Stimulated activated CD8-positive, alpha-beta memory T cell treated with anti-CD3 and anti-CD28 coated beads, Interleukin-7, amount 100 ng/mL, for 4 hours (primary cell): Measurements from ENCODE around the gene SLC27A4.
A peak's percentile ranks its signal among the peaks of the same experiment; 100 is the strongest.

Experiments
- DNase-seq, 2 donors: peaks; one replicate each; pipeline ENCODE4 v3.0.0-alpha.2; 2020; ENCODE audit warnings: low read depth in 2 of 2

Gene SLC27A4

DNA sequence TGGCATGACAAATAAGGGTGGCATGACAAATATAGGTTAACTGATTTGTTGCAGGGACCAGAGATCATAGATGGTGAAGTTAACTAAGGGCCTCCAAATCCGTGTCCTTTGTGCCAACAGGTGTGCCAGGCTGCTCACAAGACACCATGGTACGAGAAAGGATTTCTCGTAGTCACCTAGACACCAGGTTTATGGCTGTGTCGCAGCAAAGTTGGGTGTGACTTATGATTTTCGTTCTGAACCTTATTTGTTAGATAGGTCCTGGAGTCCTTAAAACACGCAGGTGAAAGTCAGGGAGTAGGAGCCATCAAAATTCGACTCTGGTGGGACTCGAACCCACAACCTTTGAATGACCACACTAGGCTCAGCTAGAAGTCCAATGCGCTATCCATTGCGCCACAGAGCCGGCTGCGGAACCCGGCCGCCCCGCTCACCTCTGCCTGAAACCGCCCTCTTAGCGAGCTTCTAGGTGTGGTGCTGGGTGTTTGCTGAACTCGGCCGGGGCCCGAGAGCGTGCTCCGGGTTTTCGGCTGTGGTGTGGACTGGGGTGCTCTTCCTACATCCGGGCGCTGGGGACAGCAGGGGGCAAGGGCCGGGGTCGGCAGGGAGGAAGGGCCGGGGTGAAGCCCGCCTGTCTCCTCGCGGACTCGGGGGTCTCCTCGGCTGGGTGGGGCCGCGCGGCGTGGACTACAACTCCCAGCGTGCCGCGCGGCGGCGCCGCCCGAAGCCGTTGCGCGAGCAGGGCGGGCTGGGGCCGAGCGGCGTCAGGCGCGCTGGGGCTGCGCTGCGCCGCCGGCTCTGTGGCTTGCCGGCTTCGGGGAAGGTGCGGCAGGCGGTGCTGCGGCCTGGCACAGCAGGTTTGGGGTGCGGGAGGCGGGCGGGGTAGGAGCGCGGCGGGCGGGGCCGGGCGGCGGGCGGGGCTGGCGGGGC is at the start of gene SLC27A4:
Gene SLC27A4, plus strand, starts transcription at position 767 of the 930 bp plus-strand sequence. CDS start 2,606 bp downstream, outside the sequence.
- peak; percentile 48 to 77 for DNase-seq

DNA sequence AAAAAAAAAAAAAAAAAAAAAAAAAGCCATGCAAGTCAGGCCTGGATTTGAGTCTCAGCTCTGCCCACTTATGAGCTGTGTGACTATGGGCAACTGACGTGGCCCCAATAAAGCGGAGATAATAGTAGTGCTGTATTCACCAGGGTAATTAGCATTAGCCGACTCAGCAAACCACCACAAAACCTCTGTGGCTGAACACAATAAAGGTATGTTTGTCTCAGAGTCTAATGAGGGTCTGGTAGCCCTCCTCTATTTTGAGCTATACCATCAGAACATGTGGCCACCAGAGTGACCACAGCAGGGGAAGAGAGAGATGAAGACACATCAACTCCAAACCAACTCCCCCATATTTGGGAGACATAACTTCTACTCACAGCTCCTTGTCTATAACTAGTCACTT is 48.3 kb upstream of the SLC27A4 start:
- DNase-seq = no peak

DNA sequence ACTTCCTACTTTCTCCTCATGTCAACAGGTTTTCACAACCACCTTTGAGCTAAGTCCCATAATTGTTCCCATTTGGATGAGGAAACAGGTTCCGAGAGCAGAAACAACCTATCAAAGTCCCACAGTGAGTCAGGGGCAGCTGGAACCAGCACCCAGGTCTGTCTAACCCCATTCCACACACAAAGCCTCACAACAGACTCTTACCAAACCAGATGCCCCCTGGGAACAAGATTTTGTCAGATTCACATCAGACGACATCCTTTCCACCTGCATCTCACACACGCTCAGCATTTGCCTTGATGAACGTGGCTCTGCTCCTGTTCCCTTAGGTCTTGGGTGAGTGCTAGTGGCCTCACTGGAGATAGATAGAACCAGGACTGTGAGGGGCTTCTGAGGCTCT is 47.2 kb upstream of the SLC27A4 start:
- DNase-seq = no peak

DNA sequence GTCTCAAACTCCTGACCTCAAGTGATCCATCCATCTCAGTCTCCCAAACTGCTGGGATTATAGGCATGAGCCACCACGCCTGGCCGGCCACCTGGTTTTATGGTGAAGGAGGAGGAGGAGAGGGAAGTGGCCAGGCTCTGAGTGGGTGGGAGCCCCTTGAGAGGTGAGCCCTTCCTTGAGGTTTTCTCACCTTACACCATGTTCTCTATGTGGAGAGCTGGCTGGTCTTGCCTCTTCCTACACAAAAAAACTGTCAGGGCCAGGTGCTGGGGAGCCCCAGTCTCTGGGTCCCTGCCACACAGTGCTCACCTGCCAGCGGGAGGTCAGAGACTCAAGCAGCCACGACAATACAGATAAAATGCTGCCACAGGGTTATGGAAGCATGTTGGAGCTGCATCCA is 46.2 kb upstream of the SLC27A4 start:
- DNase-seq = no peak

DNA sequence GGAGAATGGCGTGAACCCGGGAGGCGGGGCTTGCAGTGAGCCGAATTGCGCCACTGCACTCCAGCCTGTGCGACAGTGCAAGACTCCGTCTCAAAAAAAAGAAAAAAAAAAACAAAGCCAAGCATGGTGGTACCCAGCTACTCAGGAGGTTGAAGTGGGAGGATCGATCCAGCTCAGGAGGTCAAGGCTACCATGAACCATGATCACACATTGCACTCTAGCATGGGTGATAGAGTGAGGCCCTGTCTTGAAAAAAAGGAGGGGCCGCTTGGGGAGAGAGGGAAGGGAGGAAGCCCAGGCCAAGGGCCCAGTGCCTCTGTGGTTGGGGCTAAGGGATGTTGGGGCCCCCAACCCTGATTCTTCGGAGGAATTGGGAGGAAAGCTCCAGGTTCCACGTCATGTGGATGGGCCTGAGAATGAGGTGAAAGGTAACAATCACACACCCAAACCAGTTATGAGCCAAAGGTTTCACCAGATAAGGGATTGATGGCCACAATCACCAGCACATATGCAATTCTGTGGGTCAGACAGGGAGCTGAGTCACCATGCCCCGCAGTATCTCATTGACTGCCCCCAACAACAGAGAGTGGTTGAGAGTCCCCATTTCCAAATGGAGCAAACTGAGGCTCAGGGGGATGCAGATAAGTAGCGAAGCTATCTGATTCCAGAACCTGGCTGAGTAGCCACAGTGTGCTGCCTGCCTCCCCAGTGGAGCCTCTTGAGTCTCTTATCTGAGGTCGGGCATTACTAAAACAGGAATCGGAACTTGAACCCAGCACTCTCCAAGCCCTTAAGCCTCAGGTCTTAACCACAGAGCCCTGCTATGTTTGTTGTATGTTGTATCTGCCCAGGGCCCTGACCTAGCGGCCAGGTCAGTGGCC is 43.7 kb upstream of the SLC27A4 start:
- DNase-seq = no peak

DNA sequence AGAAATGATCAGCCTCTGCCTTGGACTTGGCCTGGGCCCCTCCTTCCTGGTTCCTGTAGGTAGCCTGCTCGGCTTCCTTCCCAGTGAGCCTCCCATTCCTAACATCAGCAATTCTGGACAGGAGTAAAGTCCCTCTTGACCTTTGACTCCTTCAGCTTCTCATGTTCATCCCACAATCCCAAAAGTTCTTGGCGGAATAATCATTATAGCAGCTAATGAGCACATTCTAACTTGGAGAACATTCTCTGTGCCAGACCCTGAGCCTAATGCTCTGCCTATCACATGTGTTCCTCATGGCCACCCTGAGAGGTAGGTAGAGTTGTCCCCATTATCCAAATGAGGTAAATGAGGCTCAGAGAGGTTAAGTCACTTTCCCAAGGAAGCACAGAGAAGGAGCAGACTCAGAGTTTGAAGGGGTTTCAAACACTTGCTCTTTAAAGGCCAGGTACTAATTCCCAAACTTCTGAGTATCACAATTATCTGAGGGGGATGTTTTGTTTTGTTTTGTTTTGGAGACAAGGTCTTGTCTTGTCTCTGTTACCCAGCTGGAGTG is 43.0 kb upstream of the SLC27A4 start:
- no peak for DNase-seq

DNA sequence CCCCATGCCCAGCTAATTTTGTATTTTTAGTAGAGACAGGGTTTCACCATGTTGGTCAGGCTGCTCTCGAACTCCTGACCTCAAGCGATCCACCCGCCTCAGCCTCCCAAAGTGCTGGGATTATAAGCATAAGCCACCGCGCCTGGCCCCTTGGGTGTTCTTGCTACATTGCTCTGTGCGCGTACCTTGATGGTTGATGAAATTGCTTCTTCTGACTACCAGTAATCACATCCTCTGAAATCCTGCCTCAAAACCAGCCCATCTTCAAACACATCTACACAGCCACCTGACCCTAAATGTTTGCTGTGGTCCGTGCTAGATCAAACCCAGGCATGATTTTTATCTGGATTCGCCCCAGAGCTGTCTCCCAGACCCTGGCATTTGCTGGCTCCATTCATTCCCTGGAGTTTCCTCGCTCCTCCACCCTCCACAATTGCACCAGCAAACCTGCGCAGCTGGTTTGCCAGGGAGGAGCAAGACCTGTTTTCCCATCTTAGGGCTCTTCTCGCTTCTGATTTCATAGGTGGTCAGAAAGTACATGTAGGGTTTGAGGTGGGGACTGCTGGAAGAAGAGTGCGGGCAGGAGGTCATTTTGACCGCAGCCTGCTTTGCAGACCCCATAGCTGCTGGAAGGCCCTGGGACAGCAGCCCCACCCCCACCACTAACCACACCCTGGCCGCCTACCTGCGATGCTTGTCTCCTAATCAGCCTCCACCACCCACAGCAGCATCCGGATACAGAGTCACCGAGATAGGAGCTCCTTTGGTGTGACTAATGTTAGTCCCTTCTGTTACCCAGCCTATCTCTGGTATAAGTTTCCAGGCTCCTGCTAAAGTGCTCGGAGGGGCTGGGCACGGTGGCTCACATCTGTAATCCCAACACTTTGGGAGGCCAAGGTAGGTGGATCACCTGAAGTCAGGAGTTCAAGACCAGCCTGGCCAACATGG is 41.5 kb upstream of the SLC27A4 start:
- DNase-seq = no peak

DNA sequence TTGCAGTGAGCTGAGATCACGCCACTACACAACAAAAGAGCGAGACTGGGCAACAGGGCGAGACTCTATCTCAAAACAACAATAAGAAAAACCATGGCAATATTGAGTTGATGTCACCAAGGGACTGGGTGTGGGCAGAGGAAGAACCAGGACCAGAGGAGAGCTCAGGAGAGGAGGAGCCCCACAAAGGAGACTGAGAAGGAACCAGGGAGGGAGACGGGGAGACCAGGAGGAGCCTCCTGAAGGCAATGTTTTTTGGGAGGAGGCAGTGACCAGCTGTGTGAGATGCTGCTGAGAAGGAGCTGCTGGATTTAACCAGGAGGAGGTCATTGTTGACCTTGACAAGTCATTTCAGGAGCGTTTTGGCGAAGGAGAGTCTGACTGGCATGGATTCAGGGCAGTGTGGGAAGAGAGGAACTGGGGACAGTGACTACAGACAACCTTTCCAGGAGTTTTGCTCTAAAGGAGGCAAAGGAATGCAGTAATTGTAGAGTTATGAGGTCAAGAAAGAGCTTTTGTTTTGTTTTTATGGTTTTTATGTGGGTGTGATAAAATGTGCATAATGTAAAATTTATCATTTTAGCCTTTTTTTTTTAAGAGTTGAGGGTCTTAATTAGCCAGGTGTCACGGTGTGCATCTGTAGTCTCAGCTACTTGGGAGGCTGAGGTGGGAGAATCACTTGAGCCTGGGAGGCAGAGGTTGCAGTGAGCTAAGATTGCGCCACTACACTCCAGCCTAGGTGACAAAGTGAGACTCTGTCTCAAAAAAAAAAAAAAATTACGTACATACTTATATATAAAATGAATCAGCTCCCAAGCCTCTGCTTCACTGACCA is 36.0 kb upstream of the SLC27A4 start:
- DNase-seq = no peak

DNA sequence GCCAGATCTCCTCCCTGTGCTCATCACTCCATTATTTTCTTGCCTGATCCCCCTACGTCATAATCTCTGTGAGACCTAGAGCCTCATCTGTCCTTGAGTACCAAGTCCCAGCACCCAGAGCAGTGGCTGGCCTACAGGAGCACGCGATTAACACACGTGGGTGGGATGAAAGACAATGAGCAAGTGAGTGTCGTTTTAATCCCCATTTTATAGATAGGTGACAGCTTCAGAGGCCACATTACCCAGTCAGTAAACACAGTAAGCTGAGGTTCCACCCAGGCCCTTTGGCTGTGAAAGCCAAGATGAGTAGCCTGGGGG is 35.4 kb upstream of the SLC27A4 start:
- DNase-seq = no peak

DNA sequence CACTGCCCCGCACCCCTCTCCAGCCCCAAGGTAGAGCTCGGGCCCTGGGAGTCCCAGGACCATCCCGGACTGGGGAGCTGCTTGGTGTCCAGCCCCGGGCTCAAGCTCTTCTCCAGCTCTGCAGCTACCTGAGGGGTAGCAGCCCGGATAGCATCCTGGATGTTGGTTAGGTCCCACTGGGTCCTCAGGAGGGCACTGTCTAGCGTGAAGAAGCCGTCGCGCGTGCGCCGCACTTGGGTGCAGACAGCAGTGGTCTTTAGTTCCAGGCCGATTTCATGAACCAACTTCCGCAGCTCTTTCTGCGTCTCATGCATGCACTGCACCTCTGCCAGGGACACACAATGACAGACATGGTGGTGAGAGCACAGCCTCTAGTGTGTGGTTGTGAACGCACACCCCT is 30.8 kb upstream of the SLC27A4 start:
- no peak for DNase-seq

DNA sequence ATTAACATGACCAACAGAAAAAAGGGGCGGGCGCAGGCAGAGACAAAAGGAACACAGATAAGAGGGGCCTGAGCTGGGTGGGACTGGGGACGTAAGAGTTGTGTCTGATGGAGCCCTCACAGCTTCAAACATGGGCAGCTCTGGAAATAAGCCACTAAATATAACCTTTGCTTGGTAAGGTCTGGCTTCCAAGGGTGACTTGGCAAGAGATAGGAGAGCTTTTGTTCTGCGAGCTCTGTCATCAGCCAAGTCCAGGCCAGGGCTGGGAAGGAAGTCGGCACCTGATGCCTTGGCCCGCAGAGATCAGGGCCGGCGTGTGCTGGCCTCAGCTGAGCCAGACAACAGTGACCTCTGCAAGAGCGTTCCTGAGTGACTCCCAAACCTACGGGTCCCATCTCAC is 29.9 kb upstream of the SLC27A4 start:
- no peak for DNase-seq

DNA sequence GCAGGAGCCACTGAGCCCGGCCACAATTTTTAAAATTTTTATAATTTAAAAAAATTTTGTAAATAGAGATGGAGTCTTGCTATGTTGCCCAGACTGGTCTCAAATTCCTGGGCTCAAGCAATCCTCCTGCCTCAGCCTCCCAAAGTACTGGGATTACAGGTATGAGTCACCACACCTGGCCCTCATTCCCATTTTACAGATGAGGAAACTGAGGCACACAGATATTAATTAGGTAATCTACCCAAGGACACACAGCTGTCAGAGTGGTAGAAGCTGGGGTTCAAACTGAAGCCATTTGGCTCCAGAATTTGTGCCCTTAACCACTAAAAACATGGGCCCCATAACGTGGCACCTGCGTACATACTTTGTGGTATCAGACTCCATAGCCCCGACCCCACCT is 25.6 kb upstream of the SLC27A4 start:
- no peak for DNase-seq

DNA sequence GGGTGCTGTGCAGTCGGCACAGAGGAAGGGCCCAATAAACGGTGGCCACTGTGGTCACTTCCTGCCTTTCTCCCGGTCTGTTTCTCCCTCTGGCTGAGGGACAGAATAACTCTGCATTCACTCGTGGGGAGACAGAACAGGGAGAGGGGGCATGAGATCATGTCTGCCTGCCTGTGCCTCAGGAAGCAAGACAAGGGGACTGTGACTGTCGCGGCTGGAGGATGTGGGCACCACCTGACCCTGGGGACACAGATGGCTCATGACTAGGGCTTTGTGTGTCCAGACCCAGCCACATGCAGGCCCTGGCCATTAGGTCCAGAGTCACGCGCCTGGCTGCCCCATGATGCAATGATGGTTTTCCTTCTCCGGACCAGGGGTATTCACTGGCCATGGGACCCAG is 23.9 kb upstream of the SLC27A4 start:
- DNase-seq = no peak

DNA sequence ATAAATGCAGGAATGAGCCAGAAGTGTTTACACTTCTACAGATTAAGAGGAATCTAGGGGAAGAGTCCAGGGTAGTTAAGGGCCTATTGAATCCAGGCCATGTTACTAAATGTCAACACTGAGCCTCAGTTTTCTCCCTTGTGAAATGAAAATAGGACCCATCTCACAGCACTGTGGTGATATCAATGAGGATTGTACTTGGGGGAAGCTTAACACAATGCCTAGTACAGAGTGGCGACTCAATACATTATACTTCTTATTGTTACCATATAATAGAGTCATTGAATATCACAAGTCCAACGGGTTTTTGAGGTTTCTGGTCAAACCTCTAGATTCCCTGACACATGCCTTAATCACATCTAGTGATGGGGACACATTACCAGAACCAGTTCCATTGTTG is 22.7 kb upstream of the SLC27A4 start:
- DNase-seq = no peak

DNA sequence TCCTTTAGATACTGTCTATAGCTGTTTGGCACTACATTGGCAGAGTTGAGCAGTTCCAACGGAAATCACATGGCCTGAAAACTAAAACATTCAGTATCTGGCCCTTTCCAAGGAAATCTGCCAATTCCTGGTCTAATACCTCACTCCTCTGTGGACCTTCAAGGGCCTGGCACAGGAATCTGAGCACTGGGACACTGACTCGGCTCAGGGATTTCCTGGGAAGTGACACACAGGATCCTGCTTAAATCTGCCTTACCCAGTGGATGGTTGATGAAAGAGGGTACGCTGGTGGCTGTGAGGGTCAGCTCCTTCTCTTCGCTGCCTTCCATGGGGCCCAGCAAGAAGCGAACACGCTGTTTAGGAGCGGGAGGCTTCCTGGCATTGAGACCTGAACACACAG is 19.0 kb upstream of the SLC27A4 start:
- no peak for DNase-seq

DNA sequence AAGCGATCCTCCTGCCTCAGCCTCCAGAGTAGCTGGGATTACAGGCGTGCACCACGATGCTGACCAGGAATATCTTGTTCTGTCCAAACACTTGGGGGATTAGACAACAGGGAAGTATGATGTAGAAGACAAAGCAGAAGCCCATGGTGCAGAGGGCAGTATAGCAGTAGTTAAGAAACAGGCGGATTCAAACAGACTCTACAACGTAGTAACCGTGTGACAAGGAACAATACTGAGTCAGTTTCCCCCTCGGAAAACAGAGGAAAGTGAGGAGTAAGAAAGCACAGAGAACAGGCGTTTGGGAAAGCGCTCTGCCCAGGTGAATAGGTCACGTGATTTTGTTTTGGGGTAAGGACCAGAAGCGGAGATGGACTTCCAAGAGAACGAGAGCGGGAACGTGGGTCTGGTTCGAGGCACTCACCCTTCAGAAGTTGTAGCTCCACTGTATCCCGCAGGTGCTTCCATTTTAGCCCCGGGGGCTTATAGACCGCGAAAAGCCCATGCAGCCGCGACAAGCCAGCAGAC is 18.4 kb upstream of the SLC27A4 start:
- DNase-seq = no peak

DNA sequence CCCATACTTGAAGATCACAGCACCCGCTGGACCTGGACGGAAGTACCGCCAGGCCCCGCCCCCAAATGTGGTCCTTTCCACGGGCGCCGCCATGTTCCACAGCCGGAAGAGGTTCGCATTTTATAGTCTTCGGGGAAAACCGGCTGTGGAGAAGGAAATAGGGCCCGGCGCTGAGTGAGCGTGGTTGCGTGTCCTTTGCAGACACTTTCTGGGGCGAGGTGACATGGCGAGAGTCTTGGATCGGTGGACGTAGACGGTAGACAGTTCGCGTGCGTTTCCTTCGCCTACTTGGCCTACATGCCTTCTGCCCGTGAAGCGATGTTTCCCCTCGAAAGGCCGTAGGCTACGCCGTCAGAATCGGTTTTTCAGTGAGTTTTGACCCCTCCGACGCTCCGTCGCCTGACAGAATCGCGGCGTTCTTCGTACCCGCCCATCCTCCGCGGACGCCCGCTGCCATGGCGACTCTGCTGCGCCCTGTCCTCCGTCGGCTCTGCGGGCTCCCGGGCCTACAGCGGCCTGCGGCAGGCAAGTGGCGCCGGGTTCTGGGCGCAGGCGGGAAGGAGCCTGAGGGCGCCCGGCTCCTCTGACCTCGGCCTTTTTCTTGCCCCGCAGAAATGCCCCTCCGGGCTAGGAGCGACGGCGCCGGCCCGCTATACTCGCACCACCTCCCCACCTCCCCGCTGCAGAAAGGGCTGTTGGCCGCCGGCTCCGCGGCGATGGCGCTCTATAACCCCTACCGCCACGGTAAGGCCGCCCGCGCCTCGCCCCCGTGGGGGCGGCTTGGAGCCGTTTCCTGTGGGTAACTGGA is 17.7 kb upstream of the SLC27A4 start, which contains the start of the genes COQ4 and TRUB2:
Gene COQ4, plus strand, starts transcription at position 436 of the 808 bp plus-strand sequence. Its CDS starts 20 bp downstream, at position 456.
Gene TRUB2, minus strand, starts transcription at position 44 of the 808 bp plus-strand sequence. Its CDS starts 39 bp downstream, at position 5.
- peak; percentile 87 to 90 for DNase-seq

DNA sequence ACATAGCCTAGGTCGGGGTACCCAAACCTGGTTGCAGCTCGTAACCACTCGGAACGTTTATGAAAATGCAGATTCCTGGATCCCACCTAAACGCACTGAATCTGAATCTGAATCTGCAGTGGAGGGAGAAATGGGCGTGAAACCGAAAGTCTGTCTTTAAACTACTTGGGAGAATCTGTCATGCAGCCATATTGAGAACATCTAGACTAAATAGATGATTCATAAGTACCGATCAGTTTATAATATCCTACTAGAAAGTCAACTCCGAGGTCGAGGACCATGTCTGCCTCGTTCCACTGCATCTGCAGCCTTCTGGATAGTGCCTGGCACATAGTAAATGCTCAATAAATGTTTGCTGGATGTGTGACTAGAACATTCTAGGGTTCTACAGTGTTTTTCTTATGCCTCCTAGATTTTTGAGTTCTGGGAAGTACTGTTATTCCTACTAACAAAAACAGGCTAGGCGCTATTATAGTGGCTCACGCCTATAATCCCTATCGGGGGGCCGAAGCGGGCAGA is 17.1 kb upstream of the SLC27A4 start:
- no peak for DNase-seq

DNA sequence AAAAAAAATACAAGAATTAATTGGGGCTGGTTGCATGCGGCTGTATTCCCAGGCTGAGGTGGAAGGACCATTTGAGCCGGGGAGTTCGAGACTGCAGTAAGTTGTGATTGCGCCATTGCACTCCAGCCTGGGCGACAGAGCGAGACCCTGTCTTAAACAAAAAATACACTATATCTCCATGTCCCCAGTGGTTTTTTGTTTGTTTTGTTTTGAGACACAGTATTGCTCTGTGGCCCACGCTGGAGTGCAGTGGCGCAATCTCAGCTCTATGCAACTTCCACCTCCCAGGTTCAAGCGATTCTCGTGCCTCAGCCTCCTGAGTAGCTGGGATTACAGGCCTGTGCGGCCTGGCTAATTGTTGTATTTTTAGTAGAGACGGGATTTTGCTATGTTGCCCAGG is 16.5 kb upstream of the SLC27A4 start:
- DNase-seq = no peak
